HepG2 (cell line): ENCODE measurements around the gene GNRHR.

Experiments used
- CTCF ChIP-seq: sonication (generic); formaldehyde crosslinking; IDR thresholded peaks from 2 replicates; pipeline ENCODE4 v1.5.0; 2020; ENCODE audit warnings: mild to moderate bottlenecking, missing genetic modification reagents, moderate library complexity
- ESRRA ChIP-seq: sonication (generic); formaldehyde crosslinking; IDR thresholded peaks from 2 replicates; pipeline ENCODE4 v1.5.1; 2020; ENCODE audit warnings: mild to moderate bottlenecking, low read depth, missing genetic modification reagents
- GMEB1 ChIP-seq: sonication (generic); formaldehyde crosslinking; IDR thresholded peaks from 2 replicates; pipeline ENCODE4 v1.5.1; 2020; ENCODE audit warnings: missing genetic modification reagents, mild to moderate bottlenecking, borderline replicate concordance
- HDAC2 ChIP-seq: sonication (generic); formaldehyde crosslinking; IDR thresholded peaks from 2 replicates; pipeline ENCODE4 v1.4.0; 2020; ENCODE audit warnings: missing genetic modification reagents
- POLR2A ChIP-seq, 2 experiments: IDR thresholded peaks; 2 replicates each; pipeline ENCODE4 v1.6.1; 2011; ENCODE audit warnings: low read depth in 2 of 2, low read length in 2 of 2, mild to moderate bottlenecking in 1 of 2, moderate library complexity in 1 of 2; ENCODE audit not compliant: insufficient read depth in 1 of 2
- SIN3A ChIP-seq: IDR thresholded peaks from 2 replicates; pipeline ENCODE4 v1.6.1; 2011; ENCODE audit warnings: low read depth, mild to moderate bottlenecking, control low read depth, low read length, borderline replicate concordance
- SMAD9 ChIP-seq: sonication (generic); formaldehyde crosslinking; IDR thresholded peaks from 2 replicates; pipeline ENCODE4 v1.5.1; 2020; ENCODE audit warnings: mild to moderate bottlenecking, missing genetic modification reagents
- SOX6 ChIP-seq, 2 experiments: fragments of 450-650 bp in 1 of 2; sonication (generic) in 1 of 2; formaldehyde crosslinking in 1 of 2; IDR thresholded peaks; 2 replicates each; pipeline versions ENCODE4 v1.4.0 to v1.6.1; 2017 to 2020; ENCODE audit warnings: antibody characterized with exemption in 1 of 2, mild to moderate bottlenecking in 1 of 2, missing genetic modification reagents in 1 of 2
- ZBTB42 ChIP-seq: sonication (generic); formaldehyde crosslinking; IDR thresholded peaks from 2 replicates; pipeline ENCODE4 v1.5.0; 2020; ENCODE audit warnings: mild to moderate bottlenecking, missing genetic modification reagents

- TF ChIP-seq ESRRA (CRISPR knock-in tag) (no peak), GMEB1 (CRISPR knock-in tag) (no peak), CTCF (CRISPR knock-in tag) (no peak), HDAC2 (CRISPR knock-in tag) (no peak), ZBTB42 (CRISPR knock-in tag) (no peak), POLR2A (IDR thresholded peaks at IDR 0.05; ENCODE audit: insufficient read depth in 1 of 2, low read depth in 2 of 2, low read length in 2 of 2) (no peak), SMAD9 (CRISPR knock-in tag) (no peak), SOX6 (IDR thresholded peaks at IDR 0.05) (no peak), SOX6 (CRISPR knock-in tag; IDR thresholded peaks at IDR 0.05) (no peak), SIN3A (no peak)
These were observed 25.4 kb upstream of the GNRHR start for GRCh38 chr4:67779631-67780030.
